HL-60 (cell line): Measurements from ENCODE around the gene PRORP.

Experiments
- DNase-seq, 2 experiments: peaks; one replicate each; pipeline ENCODE4 v3.0.0-alpha.2; 2010 to 2020; ENCODE audit warnings: low read depth in 1 of 2, low spot score in 1 of 2
- H3K27ac ChIP-seq: fragments of 250-450 bp; sonication (Bioruptor Pico); replicated peaks from 2 replicates; pipeline ENCODE4 v1.5.1; 2020; ENCODE audit warnings: mild to moderate bottlenecking, moderate library complexity
- H3K27me3 ChIP-seq: fragments of 250-450 bp; sonication (Bioruptor Pico); 2 replicates; pipeline ENCODE4 v1.5.1; 2021; ENCODE audit warnings: mild to moderate bottlenecking, moderate library complexity; ENCODE audit not compliant: insufficient read depth, poor library complexity, severe bottlenecking
- H3K4me3 ChIP-seq: replicated peaks from 2 replicates; pipeline ENCODE4 v1.5.1; 2011; ENCODE audit warnings: mild to moderate bottlenecking, control low read depth, low read length; ENCODE audit not compliant: insufficient read depth
- GABPA ChIP-seq: IDR thresholded peaks from 2 replicates; pipeline ENCODE4 v1.6.1; 2012; ENCODE audit warnings: low read depth
- POLR2AphosphoS5 ChIP-seq: IDR thresholded peaks from 2 replicates; pipeline ENCODE4 v1.6.1; 2012; ENCODE audit warnings: low read depth
- SPI1 ChIP-seq: IDR thresholded peaks from 2 replicates; pipeline ENCODE4 v1.6.1; 2012; ENCODE audit warnings: low read depth, mild to moderate bottlenecking, borderline replicate concordance
- long read RNA-seq: library from polyadenylated mRNA; unstranded; transcript quantifications from one replicate; pipeline ENCODE4 v2.0.0, GENCODE V29; 2020
- TF ChIP-seq, protein P1 (sequence below): IDR thresholded peaks from one replicate; pipeline ENCODE4 v1.5.1; 2011; ENCODE audit warnings: low read length, control low read depth, inconsistent platforms; ENCODE audit not compliant: insufficient read depth
- TF ChIP-seq, protein P2 (sequence below): IDR thresholded peaks from 2 replicates; pipeline ENCODE4 v1.6.1; 2012; ENCODE audit warnings: low read depth; ENCODE audit not compliant: insufficient replicate concordance

PRORP gene
- long read RNA-seq, full-length matches to known transcripts, result 131 of 165 reads
- long read RNA-seq, partial matches to known transcripts, result 7 of 165 reads
- long read RNA-seq, other reads (novel, unspliced or antisense), result 27 of 165 reads

DNA sequence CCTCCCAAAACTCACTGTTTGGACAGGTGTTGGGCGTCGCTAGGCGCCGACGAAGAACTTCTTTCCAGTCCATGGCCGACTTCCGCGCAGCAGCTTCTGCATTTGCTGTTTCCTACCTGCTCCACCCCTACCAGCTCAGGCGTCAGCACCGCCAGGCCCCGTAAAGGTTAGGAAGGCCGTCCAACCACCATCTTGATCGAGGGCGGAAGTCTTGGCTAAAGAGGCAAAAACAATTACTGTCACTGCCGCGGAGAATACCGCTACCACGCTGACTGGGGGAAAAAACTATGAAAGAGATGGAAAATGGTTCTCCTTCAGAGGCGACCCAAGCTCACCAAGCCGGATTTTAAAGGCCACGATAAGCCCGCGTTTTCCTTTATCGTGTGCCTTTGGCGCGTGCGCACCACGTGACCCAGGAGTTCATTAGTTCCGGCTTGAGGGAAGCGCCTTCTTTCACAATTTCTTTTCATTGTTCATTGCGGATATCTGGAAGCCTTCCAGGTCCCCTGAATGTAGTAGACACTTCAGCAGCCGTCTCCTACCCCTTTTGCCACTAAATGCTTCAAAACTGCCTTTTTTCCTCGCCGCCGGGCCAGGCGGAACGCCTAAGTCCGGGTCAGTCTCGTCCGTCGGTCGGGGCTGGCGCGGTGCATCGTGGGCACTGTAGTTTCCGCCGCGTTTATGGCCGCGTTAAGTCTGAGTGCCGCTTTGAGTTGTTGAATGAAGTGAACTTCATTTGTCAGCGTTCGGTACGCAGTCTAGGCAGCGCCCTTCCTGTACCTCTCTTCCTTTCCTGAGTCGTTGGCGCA, at the start of gene PRORP, which contains the start of gene PPP2R3C:
Gene PRORP, plus strand, starts transcription at position 666 of the 809 bp plus-strand sequence. CDS start 694 bp downstream, outside the sequence.
Gene PPP2R3C, minus strand, starts transcription at position 104 of the 809 bp plus-strand sequence. Its CDS starts 31 bp downstream, at position 73.
- TF ChIP-seq GABPA (peak; percentile 86), SPI1 (peak; percentile 70; the same call in 1 of the 2 replicates), POLR2AphosphoS5 (peak; percentile 84)
- TF ChIP-seq, protein P1, sequence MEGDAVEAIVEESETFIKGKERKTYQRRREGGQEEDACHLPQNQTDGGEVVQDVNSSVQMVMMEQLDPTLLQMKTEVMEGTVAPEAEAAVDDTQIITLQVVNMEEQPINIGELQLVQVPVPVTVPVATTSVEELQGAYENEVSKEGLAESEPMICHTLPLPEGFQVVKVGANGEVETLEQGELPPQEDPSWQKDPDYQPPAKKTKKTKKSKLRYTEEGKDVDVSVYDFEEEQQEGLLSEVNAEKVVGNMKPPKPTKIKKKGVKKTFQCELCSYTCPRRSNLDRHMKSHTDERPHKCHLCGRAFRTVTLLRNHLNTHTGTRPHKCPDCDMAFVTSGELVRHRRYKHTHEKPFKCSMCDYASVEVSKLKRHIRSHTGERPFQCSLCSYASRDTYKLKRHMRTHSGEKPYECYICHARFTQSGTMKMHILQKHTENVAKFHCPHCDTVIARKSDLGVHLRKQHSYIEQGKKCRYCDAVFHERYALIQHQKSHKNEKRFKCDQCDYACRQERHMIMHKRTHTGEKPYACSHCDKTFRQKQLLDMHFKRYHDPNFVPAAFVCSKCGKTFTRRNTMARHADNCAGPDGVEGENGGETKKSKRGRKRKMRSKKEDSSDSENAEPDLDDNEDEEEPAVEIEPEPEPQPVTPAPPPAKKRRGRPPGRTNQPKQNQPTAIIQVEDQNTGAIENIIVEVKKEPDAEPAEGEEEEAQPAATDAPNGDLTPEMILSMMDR, result no peak
- TF ChIP-seq, protein P2, sequence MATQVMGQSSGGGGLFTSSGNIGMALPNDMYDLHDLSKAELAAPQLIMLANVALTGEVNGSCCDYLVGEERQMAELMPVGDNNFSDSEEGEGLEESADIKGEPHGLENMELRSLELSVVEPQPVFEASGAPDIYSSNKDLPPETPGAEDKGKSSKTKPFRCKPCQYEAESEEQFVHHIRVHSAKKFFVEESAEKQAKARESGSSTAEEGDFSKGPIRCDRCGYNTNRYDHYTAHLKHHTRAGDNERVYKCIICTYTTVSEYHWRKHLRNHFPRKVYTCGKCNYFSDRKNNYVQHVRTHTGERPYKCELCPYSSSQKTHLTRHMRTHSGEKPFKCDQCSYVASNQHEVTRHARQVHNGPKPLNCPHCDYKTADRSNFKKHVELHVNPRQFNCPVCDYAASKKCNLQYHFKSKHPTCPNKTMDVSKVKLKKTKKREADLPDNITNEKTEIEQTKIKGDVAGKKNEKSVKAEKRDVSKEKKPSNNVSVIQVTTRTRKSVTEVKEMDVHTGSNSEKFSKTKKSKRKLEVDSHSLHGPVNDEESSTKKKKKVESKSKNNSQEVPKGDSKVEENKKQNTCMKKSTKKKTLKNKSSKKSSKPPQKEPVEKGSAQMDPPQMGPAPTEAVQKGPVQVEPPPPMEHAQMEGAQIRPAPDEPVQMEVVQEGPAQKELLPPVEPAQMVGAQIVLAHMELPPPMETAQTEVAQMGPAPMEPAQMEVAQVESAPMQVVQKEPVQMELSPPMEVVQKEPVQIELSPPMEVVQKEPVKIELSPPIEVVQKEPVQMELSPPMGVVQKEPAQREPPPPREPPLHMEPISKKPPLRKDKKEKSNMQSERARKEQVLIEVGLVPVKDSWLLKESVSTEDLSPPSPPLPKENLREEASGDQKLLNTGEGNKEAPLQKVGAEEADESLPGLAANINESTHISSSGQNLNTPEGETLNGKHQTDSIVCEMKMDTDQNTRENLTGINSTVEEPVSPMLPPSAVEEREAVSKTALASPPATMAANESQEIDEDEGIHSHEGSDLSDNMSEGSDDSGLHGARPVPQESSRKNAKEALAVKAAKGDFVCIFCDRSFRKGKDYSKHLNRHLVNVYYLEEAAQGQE, result peak; percentile 13
- Histone ChIP-seq H3K27ac (peak within 1 kb of the TSS; percentile 99), H3K27me3 (no peaks in the 10 kb centered on the region), H3K4me3 (peak within 1 kb of the TSS; percentile 83)
- DNase-seq, result peak; percentile 93 to 97

DNA sequence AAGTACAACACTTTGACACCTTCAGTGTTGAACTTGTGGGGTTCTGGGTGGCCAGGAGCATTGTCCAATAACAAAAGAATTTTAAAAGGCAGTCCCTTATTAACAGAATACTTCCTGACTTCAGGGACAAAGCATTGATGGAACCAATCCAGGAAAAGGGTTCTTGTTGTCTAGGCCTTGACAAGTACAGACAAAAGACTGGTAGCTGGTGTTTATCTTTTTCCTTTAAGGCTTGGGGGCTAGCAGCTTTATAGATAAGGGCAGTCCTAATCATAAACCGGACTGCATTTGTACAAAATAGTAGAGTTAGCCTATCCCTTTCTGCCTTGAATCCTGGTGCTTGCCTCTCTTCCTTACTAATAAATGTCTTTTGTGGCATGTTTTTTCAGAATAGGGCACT, 48.9 kb upstream of the PRORP start:
- no peak overlapping the region for H3K27ac ChIP-seq
- no peak for DNase-seq
- no peaks in the 10 kb centered on the region for H3K27me3 ChIP-seq
- H3K4me3 ChIP-seq, result no peak overlapping the region
- no peak for TF ChIP-seq POLR2AphosphoS5
- TF ChIP-seq, protein P1, result no peak
- TF ChIP-seq, protein P2, result no peak
- TF ChIP-seq GABPA, result no peak
- TF ChIP-seq SPI1, result no peak

GRCh38 chr14:35078082-35078481, 44.3 kb upstream of the PRORP start:
- TF ChIP-seq, protein P2, result no peak
- TF ChIP-seq GABPA (no peak), POLR2AphosphoS5 (no peak), SPI1 (no peak)
- TF ChIP-seq, protein P1, result no peak
- DNase-seq, result no peak
- no peak overlapping the region for H3K27ac ChIP-seq
- no peaks in the 10 kb centered on the region for H3K27me3 ChIP-seq
- no peak overlapping the region for H3K4me3 ChIP-seq
